ENCODE results near the gene EIF4A3. TPM values are rescaled to one million over a fixed set of nuclear protein-coding genes. Genes with fewer than 3 reads are reported as not detected.
A peak's percentile ranks its signal among the peaks of the same experiment; 100 is the strongest.

The EIF4A3 gene
- total RNA-seq = 100 to 1,000 TPM; 178 to 183 TPM

DNA sequence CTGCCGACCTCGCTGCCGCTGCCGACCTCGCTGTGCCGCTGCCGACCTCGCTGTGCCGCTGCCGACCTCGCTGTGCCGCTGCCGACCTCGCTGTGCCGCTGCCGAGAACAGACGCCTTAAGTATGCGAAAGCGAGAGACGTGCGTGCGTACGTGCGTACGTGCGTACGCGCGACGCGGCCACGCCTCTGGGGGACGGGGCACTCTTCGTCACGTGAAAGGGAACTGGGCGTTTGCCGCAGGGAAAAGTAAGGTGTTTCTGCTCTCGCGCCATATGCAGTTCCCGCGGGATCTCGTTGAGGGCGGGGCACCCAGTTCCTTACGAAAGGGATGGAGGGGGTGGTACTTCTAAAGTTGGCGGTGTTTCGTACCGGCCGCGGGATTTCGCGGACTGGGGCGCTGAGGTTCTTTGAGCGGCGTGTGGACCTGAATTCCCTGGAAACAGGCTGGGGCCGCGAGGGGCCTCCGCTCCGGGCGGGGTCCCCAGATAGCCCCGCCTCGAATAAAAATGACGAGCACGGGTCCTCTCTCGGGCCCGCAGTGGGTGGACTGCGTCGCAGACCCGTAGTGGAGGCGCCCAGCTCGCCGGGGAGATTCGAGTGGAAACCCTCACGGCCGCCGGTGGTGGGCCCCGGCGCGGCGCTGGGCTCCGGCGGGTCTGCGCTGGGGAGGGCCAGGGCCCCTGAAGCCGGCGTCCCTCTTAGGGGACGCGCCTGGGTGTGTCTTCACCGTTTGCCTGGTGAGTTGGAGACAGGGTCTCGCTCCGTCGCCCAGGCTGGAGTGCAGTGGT, at the start of gene EIF4A3:
TSS of gene EIF4A3 (minus strand) at position 94 of the 788 bp plus-strand sequence. CDS start 167 bp downstream, outside the sequence.
- POLR2A ChIA-PET = interaction anchor here (0.6 to 2.3 kb wide), 13 partner anchors 11 to 483 kb away, joined by 3 to 22 read pairs (median 4); partner anchors contain the start of genes CBX8 and GAA
- Mint-ChIP-seq H3K4me1 (ENCODE audit: low read depth) (peaks cover 36% of the 10 kb centered on the region), H3K9me3 (peaks cover 4% of the 10 kb centered on the region), H3K4me3 (peak within 1 kb of the TSS; percentile 84), H3K36me3 (ENCODE audit: low read depth) (peaks cover 35% of the 10 kb centered on the region), H3K27ac (peak within 1 kb of the TSS; percentile 94), H3K27me3 (no peaks in the 10 kb centered on the region)
- peak; percentile 99 for DNase-seq
- TF ChIP-seq, protein P1, sequence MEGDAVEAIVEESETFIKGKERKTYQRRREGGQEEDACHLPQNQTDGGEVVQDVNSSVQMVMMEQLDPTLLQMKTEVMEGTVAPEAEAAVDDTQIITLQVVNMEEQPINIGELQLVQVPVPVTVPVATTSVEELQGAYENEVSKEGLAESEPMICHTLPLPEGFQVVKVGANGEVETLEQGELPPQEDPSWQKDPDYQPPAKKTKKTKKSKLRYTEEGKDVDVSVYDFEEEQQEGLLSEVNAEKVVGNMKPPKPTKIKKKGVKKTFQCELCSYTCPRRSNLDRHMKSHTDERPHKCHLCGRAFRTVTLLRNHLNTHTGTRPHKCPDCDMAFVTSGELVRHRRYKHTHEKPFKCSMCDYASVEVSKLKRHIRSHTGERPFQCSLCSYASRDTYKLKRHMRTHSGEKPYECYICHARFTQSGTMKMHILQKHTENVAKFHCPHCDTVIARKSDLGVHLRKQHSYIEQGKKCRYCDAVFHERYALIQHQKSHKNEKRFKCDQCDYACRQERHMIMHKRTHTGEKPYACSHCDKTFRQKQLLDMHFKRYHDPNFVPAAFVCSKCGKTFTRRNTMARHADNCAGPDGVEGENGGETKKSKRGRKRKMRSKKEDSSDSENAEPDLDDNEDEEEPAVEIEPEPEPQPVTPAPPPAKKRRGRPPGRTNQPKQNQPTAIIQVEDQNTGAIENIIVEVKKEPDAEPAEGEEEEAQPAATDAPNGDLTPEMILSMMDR (IDR thresholded peaks at IDR 0.05) = no peak
- CTCF ChIA-PET = interaction anchor here (1.4 to 2.4 kb wide), 3 partner anchors 46 to 139 kb away, joined by 3 to 14 read pairs (median 5); partner anchors contain the start of gene GAA
- ATAC-seq = peak; percentile 93
- intact Hi-C loops (cut with micrococcal nuclease) = no loop called here

DNA sequence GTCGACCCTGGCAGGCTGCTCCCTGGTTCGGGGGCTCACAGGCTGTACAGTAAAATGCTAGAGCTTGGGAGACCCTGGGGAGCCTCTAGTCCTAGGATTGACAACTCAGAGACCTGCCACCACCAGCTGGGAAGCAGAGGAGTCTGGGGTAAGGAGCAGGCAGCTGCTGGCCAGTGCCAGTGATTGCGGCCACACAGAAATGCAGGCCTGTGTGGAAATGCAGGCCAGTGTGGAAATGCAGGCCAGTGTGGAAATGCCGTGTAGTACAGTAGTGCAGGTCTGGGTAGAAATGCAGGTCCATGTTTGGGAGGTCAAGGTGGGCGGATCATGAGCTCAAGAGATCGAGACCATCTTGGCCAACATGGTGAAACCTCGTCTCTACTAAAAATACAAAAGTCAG, 49.7 kb upstream of the EIF4A3 start:
- ATAC-seq (no peak), DNase-seq (no peak)
- H3K27ac Mint-ChIP-seq = no peak overlapping the region
- H3K36me3 Mint-ChIP-seq (ENCODE audit: low read depth) = no peaks in the 10 kb centered on the region
- POLR2A ChIA-PET = interaction anchor here (1.6 to 1.8 kb wide), 2 partner anchors 13 to 69 kb away, joined by 5 to 6 read pairs; no protein-coding TSS in a partner anchor
- CTCF ChIA-PET = interaction anchor here (0.6 to 2.5 kb wide), 18 partner anchors 9 to 168 kb away, joined by 3 to 28 read pairs (median 6); no protein-coding TSS in a partner anchor
- no peak overlapping the region for H3K4me3 Mint-ChIP-seq
- H3K4me1 Mint-ChIP-seq (ENCODE audit: low read depth) = no peaks in the 10 kb centered on the region
- H3K9me3 Mint-ChIP-seq = no peaks in the 10 kb centered on the region
- TF ChIP-seq, protein P1 (IDR thresholded peaks at IDR 0.05) = no peak
- peaks cover 6% of the 10 kb centered on the region for H3K27me3 Mint-ChIP-seq
- intact Hi-C loops (cut with micrococcal nuclease) = loop anchor here (2.0 kb wide), 1 partner anchor 56 kb away; no protein-coding TSS in a partner anchor

DNA sequence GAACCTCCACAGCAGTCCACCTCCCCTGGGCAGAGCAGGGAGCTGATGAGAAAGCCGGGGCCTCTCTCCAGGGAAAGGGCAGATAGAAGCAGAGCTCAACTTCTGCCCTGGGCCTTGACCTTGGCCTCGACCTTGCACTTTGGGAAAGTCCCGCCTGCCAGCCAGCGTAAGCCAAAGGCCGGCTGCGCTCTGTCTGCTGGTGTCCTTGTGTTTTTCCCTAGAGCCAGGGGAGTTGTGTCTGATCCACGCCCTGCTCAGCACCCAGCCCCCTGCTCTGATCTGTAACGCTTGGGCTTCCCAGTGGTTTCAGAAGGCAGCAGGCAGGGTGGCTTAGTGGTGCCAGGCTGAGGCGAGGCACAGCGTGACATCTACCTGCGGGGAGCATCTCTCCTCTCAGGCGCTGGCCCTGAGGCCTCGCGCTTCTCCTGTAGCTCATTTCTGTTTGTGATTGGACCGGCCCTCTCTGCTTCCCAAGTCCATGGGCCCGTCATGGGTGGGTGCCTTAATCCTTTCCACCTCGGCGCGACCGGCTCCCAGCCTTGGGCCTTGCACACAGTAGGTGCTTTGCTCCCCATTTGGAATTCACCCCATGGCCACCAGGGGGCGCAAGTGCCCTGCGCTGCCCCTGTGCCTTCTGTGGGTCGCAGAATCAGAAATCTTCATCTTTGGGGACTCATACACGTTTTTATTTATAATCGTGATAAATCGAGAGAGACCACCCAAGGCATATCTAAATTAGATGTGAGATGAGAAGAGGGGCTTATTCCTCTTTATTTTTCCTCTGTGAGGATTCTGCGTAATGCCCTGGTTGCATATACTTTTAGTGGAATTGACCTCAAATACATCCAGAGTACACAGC, 49.0 kb upstream of the EIF4A3 start:
- DNase-seq (peak; percentile 53), ATAC-seq (peak; percentile 47)
- POLR2A ChIA-PET = interaction anchor here (0.6 to 1.8 kb wide), 5 partner anchors 13 to 74 kb away, joined by 3 to 8 read pairs (median 5); no protein-coding TSS in a partner anchor
- CTCF ChIA-PET = interaction anchor here (0.6 to 2.5 kb wide), 38 partner anchors 8 to 181 kb away, joined by 3 to 28 read pairs (median 4); partner anchors contain the start of genes GAA, SGSH and SLC26A11
- Mint-ChIP-seq H3K27me3 (peaks cover 6% of the 10 kb centered on the region), H3K36me3 (ENCODE audit: low read depth) (no peaks in the 10 kb centered on the region), H3K27ac (no peak overlapping the region), H3K4me1 (ENCODE audit: low read depth) (no peaks in the 10 kb centered on the region), H3K9me3 (no peaks in the 10 kb centered on the region), H3K4me3 (no peak overlapping the region)
- intact Hi-C loops (cut with micrococcal nuclease) = loop anchor here (2.0 kb wide), 1 partner anchor 57 kb away; no protein-coding TSS in a partner anchor
- TF ChIP-seq, protein P1 (IDR thresholded peaks at IDR 0.05) = peak; percentile 99

DNA sequence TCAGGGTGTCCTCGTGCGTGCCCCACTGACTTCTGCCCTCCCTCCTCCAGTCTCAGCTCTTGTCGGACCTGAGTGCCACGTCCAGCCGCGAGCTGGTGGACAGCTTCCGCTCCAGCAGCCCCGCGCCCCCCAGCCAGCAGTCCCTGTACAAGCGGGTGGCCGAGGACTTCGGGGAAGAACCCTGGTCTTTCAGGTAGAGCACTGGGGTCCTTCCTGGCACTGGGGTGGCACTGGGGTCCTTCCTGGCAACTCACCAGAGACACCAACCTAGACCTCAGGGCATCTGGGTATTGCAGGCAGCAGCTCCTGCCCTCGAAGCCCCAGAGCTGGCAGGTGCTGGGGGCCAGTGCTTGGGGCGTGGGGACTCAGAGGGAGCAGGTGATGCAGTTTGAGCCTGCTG, 48.2 kb upstream of the EIF4A3 start:
- Mint-ChIP-seq H3K27ac (no peak overlapping the region), H3K36me3 (ENCODE audit: low read depth) (no peaks in the 10 kb centered on the region), H3K9me3 (no peaks in the 10 kb centered on the region), H3K27me3 (peaks cover 6% of the 10 kb centered on the region), H3K4me1 (ENCODE audit: low read depth) (no peaks in the 10 kb centered on the region), H3K4me3 (no peak overlapping the region)
- no peak for ATAC-seq
- TF ChIP-seq, protein P1 (IDR thresholded peaks at IDR 0.05) = no peak
- DNase-seq = no peak
- intact Hi-C loops (cut with micrococcal nuclease) = no loop called here
- CTCF ChIA-PET = interaction anchor here (0.8 to 2.5 kb wide), 23 partner anchors 9 to 170 kb away, joined by 3 to 28 read pairs (median 5); partner anchors contain the start of genes GAA, SGSH and SLC26A11
- POLR2A ChIA-PET = interaction anchor here (0.6 to 1.1 kb wide), 3 partner anchors 48 to 75 kb away, joined by 3 to 8 read pairs (median 3); no protein-coding TSS in a partner anchor
